Uterus (tissue), 4 donors: ENCODE data around the gene SERPINA9. TPM values are rescaled to one million over a fixed set of nuclear protein-coding genes. Genes with fewer than 3 reads are reported as not detected.

Source experiments
- DNase-seq, 2 donors: peaks; one replicate each; pipeline ENCODE4 v3.0.0-alpha.2; 2019 to 2020
- H3K27ac ChIP-seq, 2 donors: fragments of 200-600 bp; sonication (generic); 1 replicate in 1 of 2; 2 replicates in 1 of 2; pipeline ENCODE4 v1.5.1; 2016 to 2018
- H3K27me3 ChIP-seq, 2 donors: fragments of 200-600 bp; sonication (generic); one replicate each; pipeline ENCODE4 v1.5.1; 2018 to 2019; ENCODE audit warnings: control low read depth in 1 of 2
- H3K36me3 ChIP-seq, 2 donors: fragments of 200-600 bp; sonication (generic); one replicate each; pipeline ENCODE4 v1.5.1; 2019; ENCODE audit warnings: control low read depth in 1 of 2
- H3K4me1 ChIP-seq, 2 donors: fragments of 200-600 bp; sonication (generic); one replicate each; pipeline ENCODE4 v1.5.1; 2018 to 2019; ENCODE audit warnings: control low read depth in 1 of 2
- H3K4me3 ChIP-seq, 2 donors: fragments of 200-600 bp; sonication (generic); 1 replicate in 1 of 2; 2 replicates in 1 of 2; pipeline ENCODE4 v1.5.1; 2018 to 2019; ENCODE audit warnings: mild to moderate bottlenecking in 1 of 2
- H3K9me3 ChIP-seq, 2 donors: fragments of 200-600 bp; sonication (generic); one replicate each; pipeline ENCODE4 v1.5.1; 2019; ENCODE audit warnings: control low read depth in 1 of 2
- POLR2A ChIP-seq, 2 donors: fragments of 450-650 bp; IDR thresholded peaks; one replicate each; pipeline ENCODE4 v1.6.1; 2016; ENCODE audit warnings: antibody characterized with exemption in 2 of 2, mild to moderate bottlenecking in 1 of 2, moderate library complexity in 1 of 2
- intact Hi-C: fragments of 100-400 bp; cut with DNase I; formaldehyde crosslinking; loops from one replicate; pipeline ENCODE4 v1.15.1; 2023; ENCODE audit warnings: low total_unique reads
- total RNA-seq, 4 donors: library from RNA; depleted of rRNA in 3 of 4; stranded (reverse); fragments of >200 nt in 3 of 4; gene quantifications; one replicate each; pipeline versions ENCODE4 v1.1.0 to v1.2.4, GENCODE V29; 2014 to 2023
- TF ChIP-seq, protein P1 (sequence below), 4 experiments: fragments of 200-600 bp in 2 of 4; fragments of 450-650 bp in 2 of 4; sonication (generic) in 2 of 4; IDR thresholded peaks; one replicate each; pipeline ENCODE4 v1.5.1; 2016 to 2019; ENCODE audit warnings: antibody characterized with exemption in 4 of 4, mild to moderate bottlenecking in 2 of 4, moderate library complexity in 1 of 4
- donor health status: DM: yes; HTN: yes; CAD: no.

SERPINA9 gene
- total RNA-seq, 4 donors from 2014 or later, result not detected

DNA sequence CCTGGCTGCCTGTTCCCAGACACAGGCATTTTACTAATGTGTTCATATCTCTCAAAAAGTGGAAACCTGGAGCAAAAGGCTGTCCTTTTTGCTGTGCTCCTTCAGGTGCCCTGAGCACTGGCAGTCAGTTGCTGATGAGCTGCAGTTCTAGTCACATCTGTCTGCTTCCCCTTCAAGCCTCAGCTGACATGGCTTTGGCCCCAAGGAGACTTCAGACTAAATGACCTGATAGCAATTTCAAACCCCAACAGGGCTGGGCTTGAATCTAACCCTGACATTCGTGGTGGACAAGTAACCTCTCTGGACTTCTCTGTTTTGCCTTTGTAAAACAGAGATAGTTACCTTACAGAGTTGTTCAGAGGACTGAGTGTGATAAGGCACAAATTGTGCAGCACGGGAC lies 5.7 kb downstream of the SERPINA9 start:
- Histone ChIP-seq H3K9me3 (no peaks in the 10 kb centered on the region), H3K4me1 (no peaks in the 10 kb centered on the region), H3K36me3 (no peaks in the 10 kb centered on the region), H3K4me3 (no peak overlapping the region), H3K27me3 (no peaks in the 10 kb centered on the region), H3K27ac (no peak overlapping the region)
- intact Hi-C loops, result no loop called here
- no peak for DNase-seq
- TF ChIP-seq, protein P1, sequence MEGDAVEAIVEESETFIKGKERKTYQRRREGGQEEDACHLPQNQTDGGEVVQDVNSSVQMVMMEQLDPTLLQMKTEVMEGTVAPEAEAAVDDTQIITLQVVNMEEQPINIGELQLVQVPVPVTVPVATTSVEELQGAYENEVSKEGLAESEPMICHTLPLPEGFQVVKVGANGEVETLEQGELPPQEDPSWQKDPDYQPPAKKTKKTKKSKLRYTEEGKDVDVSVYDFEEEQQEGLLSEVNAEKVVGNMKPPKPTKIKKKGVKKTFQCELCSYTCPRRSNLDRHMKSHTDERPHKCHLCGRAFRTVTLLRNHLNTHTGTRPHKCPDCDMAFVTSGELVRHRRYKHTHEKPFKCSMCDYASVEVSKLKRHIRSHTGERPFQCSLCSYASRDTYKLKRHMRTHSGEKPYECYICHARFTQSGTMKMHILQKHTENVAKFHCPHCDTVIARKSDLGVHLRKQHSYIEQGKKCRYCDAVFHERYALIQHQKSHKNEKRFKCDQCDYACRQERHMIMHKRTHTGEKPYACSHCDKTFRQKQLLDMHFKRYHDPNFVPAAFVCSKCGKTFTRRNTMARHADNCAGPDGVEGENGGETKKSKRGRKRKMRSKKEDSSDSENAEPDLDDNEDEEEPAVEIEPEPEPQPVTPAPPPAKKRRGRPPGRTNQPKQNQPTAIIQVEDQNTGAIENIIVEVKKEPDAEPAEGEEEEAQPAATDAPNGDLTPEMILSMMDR (IDR thresholded peaks at IDR 0.05), result no peak
- no peak for TF ChIP-seq POLR2A (IDR thresholded peaks at IDR 0.05)

DNA sequence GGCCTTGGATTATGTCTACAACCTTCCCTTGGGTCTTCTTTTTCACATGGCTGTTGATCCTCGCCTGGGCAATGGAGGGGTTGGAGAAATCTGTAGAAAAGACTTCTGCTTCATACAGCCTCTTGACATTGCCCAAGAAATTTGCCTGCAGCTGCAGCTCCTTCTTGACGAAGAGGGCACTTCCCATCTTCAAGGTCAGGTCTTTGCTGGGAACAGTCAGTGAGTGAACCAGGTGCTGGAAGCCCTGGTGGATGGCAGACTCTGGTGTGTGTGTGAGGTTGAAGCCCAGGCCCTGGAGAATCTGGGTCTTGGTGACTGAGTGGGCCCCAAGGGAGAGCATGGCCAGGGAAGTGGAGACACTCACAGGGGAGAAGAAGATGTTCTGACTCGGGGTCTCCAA lies 6.7 kb downstream of the SERPINA9 start:
- H3K36me3 ChIP-seq, result no peaks in the 10 kb centered on the region
- no peak for DNase-seq
- peaks cover 0 to 4% of the 10 kb centered on the region in 2 donors for H3K9me3 ChIP-seq
- H3K4me3 ChIP-seq, result no peak overlapping the region
- H3K4me1 ChIP-seq, result no peaks in the 10 kb centered on the region
- no peak overlapping the region for H3K27ac ChIP-seq
- intact Hi-C loops, result no loop called here
- TF ChIP-seq POLR2A (IDR thresholded peaks at IDR 0.05), result no peak
- TF ChIP-seq, protein P1 (IDR thresholded peaks at IDR 0.05), result no peak
- H3K27me3 ChIP-seq, result no peaks in the 10 kb centered on the region

DNA sequence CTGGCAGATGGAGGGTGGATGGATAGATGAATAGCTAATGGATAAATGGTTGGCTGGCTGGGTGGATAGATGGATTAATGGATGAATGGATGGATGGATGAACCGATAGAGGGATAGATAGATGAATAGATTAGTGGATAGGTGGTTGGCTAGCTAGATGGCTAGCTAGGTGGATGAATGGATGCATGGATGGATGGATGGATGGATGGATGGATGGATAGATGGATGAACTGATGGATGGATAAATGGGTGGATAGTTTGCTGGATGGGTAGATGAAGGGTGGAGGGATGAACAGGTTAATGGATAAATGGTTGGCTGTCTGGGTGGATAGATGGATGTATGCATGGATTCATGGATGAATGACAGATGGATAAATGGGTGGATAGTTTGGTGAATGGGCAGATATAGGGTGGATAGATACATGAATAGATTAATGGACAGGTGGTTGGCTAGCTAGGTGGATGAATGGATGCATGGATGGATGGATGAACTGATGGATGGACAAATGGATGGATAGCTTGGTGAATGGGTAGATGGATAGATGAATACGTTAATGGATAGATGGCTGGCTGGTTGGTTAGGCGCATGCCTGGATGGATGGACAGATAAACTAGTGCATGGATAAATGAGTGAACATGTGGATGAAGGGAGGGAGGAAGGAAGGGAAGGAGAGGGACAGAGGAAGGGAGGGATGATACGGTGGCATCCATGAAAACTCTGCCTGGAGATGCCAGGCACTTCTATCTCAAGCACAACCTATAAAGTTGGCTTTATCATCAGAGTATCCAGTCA lies 8.1 kb downstream of the SERPINA9 start:
- H3K4me3 ChIP-seq, result no peak overlapping the region
- intact Hi-C loops, result no loop called here
- peaks cover 0 to 4% of the 10 kb centered on the region in 2 donors for H3K9me3 ChIP-seq
- no peak overlapping the region for H3K27ac ChIP-seq
- H3K27me3 ChIP-seq, result no peaks in the 10 kb centered on the region
- TF ChIP-seq, protein P1 (IDR thresholded peaks at IDR 0.05), result no peak
- no peak for TF ChIP-seq POLR2A (IDR thresholded peaks at IDR 0.05)
- no peak for DNase-seq
- H3K4me1 ChIP-seq, result no peaks in the 10 kb centered on the region
- H3K36me3 ChIP-seq, result no peaks in the 10 kb centered on the region

DNA sequence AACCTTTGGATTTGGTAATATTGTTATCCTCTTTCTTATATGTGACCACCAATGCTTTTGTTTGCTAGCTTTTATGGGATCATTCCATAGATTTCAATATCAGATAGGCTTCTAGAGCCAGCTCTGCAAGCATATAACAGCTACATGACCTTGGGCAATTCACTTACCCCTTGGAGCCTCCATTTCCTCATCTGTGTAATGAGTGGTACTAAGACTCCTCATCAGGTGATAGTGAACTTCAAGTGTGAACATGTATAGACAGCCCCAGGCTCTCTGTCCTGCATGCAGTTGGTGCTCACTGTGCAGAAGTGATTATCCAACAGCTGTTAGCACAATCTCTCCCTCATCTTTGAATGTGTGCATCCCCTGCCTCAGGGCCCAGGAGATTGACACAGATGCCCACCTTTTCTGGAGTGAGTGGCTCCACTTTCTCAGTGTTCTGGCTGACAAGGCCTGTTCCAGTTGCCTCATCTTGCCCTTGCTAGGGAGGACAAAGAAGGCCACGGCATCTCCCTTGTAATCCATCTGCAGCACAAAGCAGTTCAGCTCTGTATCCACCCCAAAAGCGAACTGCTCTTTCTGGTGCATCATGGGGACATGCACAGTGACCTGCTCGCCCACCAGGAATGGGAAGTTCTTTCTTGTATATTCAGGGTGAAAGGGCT lies 9.2 kb downstream of the SERPINA9 start:
- Histone ChIP-seq H3K4me1 (no peaks in the 10 kb centered on the region), H3K4me3 (no peak overlapping the region), H3K27me3 (no peaks in the 10 kb centered on the region), H3K27ac (no peak overlapping the region), H3K9me3 (peaks cover 0 to 4% of the 10 kb centered on the region in 2 donors), H3K36me3 (no peaks in the 10 kb centered on the region)
- no peak for DNase-seq
- intact Hi-C loops, result no loop called here
- no peak for TF ChIP-seq POLR2A (IDR thresholded peaks at IDR 0.05)
- TF ChIP-seq, protein P1 (IDR thresholded peaks at IDR 0.05), result no peak

DNA sequence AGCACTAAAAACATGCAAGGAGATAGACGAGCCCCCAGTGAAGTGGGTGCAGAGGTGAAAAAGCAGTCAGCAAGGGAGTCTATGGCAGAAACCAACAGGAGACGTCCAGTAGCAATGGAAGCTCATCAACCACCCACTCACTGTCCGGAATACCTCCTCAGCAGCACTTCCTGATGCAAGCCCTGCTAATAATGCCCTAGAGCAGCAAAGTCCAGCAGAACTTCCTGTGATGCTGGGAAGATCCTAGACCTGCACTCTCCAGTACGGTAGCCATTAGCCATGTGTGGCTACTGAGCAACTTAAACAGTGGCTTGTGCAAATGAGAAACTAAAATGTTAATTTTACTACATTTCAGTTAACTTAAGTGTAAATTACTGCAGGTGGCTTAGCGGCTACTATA lies 11.0 kb downstream of the SERPINA9 start:
- H3K27ac ChIP-seq, result no peak overlapping the region
- no peaks in the 10 kb centered on the region for H3K27me3 ChIP-seq
- TF ChIP-seq POLR2A (IDR thresholded peaks at IDR 0.05), result no peak
- TF ChIP-seq, protein P1 (IDR thresholded peaks at IDR 0.05), result no peak

More for the DNA sequence above, 11.0 kb downstream of the SERPINA9 start:
- no peaks in the 10 kb centered on the region for H3K4me1 ChIP-seq
- peaks cover 0 to 4% of the 10 kb centered on the region in 2 donors for H3K9me3 ChIP-seq
- no peak for DNase-seq
- no peak overlapping the region for H3K4me3 ChIP-seq
- no peaks in the 10 kb centered on the region for H3K36me3 ChIP-seq
- intact Hi-C loops, result no loop called here
